Measurements from ENCODE around the gene CLUH. TPM values are rescaled to one million over a fixed set of nuclear protein-coding genes. Genes with fewer than 3 reads are reported as not detected.

CLUH gene
- total RNA-seq, 2 donors from 2014 or later = 68.5 to 137 TPM

GRCh38 chr17:2695243-2695960 is 16.2 kb downstream of the CLUH start:
- no peak for DNase-seq (ENCODE audit: low spot score)
- TF ChIP-seq CTCF (IDR thresholded peaks at IDR 0.05) (no peak), POLR2A (IDR thresholded peaks at IDR 0.05) (no peak), POLR2AphosphoS5 (IDR thresholded peaks at IDR 0.05) (no peak)
- intact Hi-C loops (cut with DNase I) = no loop called here
- 94% methylated on average over 28 of the region's 28 CpGs for WGBS
- Histone ChIP-seq H3K4me3 (no peak overlapping the region), H3K27me3 (replicated peaks; ENCODE audit: insufficient read depth) (no peaks in the 10 kb centered on the region), H3K4me1 (replicated peaks) (no peaks in the 10 kb centered on the region), H3K27ac (no peak overlapping the region), H3K9me3 (no peaks in the 10 kb centered on the region), H3K36me3 (peaks cover 6 to 40% of the 10 kb centered on the region in 2 donors)

GRCh38 chr17:2694381-2695242 is 17.0 kb downstream of the CLUH start:
- Histone ChIP-seq H3K27me3 (replicated peaks; ENCODE audit: insufficient read depth) (no peaks in the 10 kb centered on the region), H3K4me3 (no peak overlapping the region), H3K36me3 (peaks cover 8 to 34% of the 10 kb centered on the region in 2 donors), H3K9me3 (no peaks in the 10 kb centered on the region), H3K4me1 (replicated peaks) (no peaks in the 10 kb centered on the region), H3K27ac (no peak overlapping the region)
- intact Hi-C loops (cut with DNase I) = no loop called here
- whole genome bisulfite sequencing = 90% methylated on average over 42 of the region's 42 CpGs
- no peak for DNase-seq (ENCODE audit: low spot score)
- TF ChIP-seq POLR2A (IDR thresholded peaks at IDR 0.05) (no peak), CTCF (IDR thresholded peaks at IDR 0.05) (no peak), POLR2AphosphoS5 (IDR thresholded peaks at IDR 0.05) (no peak)

- intact Hi-C loops (cut with DNase I) = no loop called here
- no peak overlapping the region for H3K4me3 ChIP-seq
- DNase-seq (ENCODE audit: low spot score) = no peak
- TF ChIP-seq POLR2AphosphoS5 (IDR thresholded peaks at IDR 0.05) (no peak), CTCF (IDR thresholded peaks at IDR 0.05) (no peak), POLR2A (IDR thresholded peaks at IDR 0.05) (no peak)
- WGBS = 88% methylated on average over 36 of the region's 37 CpGs
- no peaks in the 10 kb centered on the region for H3K27me3 ChIP-seq (replicated peaks; ENCODE audit: insufficient read depth)
- H3K36me3 ChIP-seq = peaks cover 8 to 34% of the 10 kb centered on the region in 2 donors
- H3K27ac ChIP-seq = no peak overlapping the region
- H3K4me1 ChIP-seq (replicated peaks) = no peaks in the 10 kb centered on the region
- H3K9me3 ChIP-seq = no peaks in the 10 kb centered on the region
These were observed 17.8 kb downstream of the CLUH start for GRCh38 chr17:2693561-2694380.

GRCh38 chr17:2692781-2693135 is 18.8 kb downstream of the CLUH start:
- intact Hi-C loops (cut with DNase I) = no loop called here
- no peak for DNase-seq (ENCODE audit: low spot score)
- no peaks in the 10 kb centered on the region for H3K9me3 ChIP-seq
- H3K27me3 ChIP-seq (replicated peaks; ENCODE audit: insufficient read depth) = no peaks in the 10 kb centered on the region
- no peak overlapping the region for H3K4me3 ChIP-seq
- H3K4me1 ChIP-seq (replicated peaks) = no peaks in the 10 kb centered on the region
- TF ChIP-seq CTCF (IDR thresholded peaks at IDR 0.05) (no peak), POLR2A (IDR thresholded peaks at IDR 0.05) (no peak), POLR2AphosphoS5 (IDR thresholded peaks at IDR 0.05) (no peak)
- peaks cover 8 to 25% of the 10 kb centered on the region in 2 donors for H3K36me3 ChIP-seq
- no peak overlapping the region for H3K27ac ChIP-seq
- 90% methylated on average over 14 of the region's 14 CpGs for WGBS

All from prostate gland (tissue), 2 donors.